Keratinocyte (primary cell): ENCODE data around the gene SLC17A9.

ENCODE experiments used
- EZH2 ChIP-seq: IDR thresholded peaks from one replicate; pipeline ENCODE4 v1.6.1; 2012; ENCODE audit warnings: inconsistent platforms, mild to moderate bottlenecking, low read length, moderate library complexity
- TF ChIP-seq, protein P1 (sequence below), 3 experiments: IDR thresholded peaks in 1 of 3; conservative IDR thresholded peaks in 1 of 3; optimal IDR thresholded peaks in 1 of 3; 2 replicates in 2 of 3; 3 replicates in 1 of 3; pipeline versions ENCODE3 to v1.5.1; 2011; ENCODE audit warnings: low read length in 3 of 3, mild to moderate bottlenecking in 3 of 3, moderate library complexity in 2 of 3, control low read depth in 1 of 3, inconsistent platforms in 1 of 3; ENCODE audit not compliant: insufficient read depth in 2 of 3; ENCODE audit errors: extremely low read depth in 1 of 3

DNA sequence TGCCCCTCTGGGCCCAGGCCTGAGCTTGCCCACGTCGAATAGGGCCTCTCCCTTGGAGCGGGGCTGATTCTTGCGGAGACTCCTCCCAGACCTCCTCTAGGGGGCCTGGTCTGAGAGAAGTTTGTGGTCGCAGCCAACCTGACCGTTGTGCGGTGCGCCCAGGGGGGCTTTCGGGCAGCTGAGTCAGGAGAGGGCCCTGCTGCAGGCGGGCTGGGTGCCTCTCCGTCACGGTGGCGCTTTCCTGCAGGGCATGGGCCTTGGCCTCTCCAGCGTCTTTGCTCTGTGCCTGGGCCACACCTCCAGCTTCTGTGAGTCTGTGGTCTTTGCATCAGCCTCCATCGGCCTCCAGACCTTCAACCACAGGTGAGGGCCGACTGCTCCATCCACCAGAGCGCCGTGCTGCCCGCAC, 12.9 kb downstream of the SLC17A9 start:
- TF ChIP-seq, protein P1, sequence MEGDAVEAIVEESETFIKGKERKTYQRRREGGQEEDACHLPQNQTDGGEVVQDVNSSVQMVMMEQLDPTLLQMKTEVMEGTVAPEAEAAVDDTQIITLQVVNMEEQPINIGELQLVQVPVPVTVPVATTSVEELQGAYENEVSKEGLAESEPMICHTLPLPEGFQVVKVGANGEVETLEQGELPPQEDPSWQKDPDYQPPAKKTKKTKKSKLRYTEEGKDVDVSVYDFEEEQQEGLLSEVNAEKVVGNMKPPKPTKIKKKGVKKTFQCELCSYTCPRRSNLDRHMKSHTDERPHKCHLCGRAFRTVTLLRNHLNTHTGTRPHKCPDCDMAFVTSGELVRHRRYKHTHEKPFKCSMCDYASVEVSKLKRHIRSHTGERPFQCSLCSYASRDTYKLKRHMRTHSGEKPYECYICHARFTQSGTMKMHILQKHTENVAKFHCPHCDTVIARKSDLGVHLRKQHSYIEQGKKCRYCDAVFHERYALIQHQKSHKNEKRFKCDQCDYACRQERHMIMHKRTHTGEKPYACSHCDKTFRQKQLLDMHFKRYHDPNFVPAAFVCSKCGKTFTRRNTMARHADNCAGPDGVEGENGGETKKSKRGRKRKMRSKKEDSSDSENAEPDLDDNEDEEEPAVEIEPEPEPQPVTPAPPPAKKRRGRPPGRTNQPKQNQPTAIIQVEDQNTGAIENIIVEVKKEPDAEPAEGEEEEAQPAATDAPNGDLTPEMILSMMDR (optimal IDR thresholded peaks at IDR 0.05 in 1 of 3, IDR thresholded peaks at IDR 0.05 in 1 of 3, conservative IDR thresholded peaks at IDR 0.05 in 1 of 3; ENCODE audit: extremely low read depth in 1 of 3, insufficient read depth in 2 of 3, low read length in 3 of 3): no peak
- TF ChIP-seq EZH2: no peak
